Measurements from ENCODE around the gene LRP6. TPM values are rescaled to one million over a fixed set of nuclear protein-coding genes. Genes with fewer than 3 reads are reported as not detected.

Gene LRP6
- total and polyA plus RNA-seq, 2 experiments from 2014 or later, result 29.1 to 73.8 TPM

- Histone ChIP-seq H4K20me1 (replicated peaks; ENCODE audit: insufficient read depth) (no peaks in the 10 kb centered on the region), H2AFZ (no peak overlapping the region), H3K27ac (ENCODE audit: low read depth) (no peak overlapping the region), H3K36me3 (ENCODE audit: insufficient read depth) (no peaks in the 10 kb centered on the region), H3K9me2 (ENCODE audit: insufficient read depth) (peaks cover 7% of the 10 kb centered on the region; the same call in 1 of the 2 replicates), H3K79me2 (replicated peaks; ENCODE audit: insufficient read depth) (no peaks in the 10 kb centered on the region), H3F3A (replicated peaks; ENCODE audit: low read depth) (peaks cover 10% of the 10 kb centered on the region; the same call in 1 of the 2 replicates), H3K27me3 (ENCODE audit: insufficient read depth) (no peaks in the 10 kb centered on the region), H3K4me3 (no peak overlapping the region), H3K4me1 (ENCODE audit: insufficient read depth) (peaks cover 19% of the 10 kb centered on the region), H3K4me2 (no peak overlapping the region)
- no peaks in the 10 kb centered on the region for H3K36me3 Mint-ChIP-seq (ENCODE audit: low read depth)
- H3K9me3 Mint-ChIP-seq, result no peaks in the 10 kb centered on the region
- H3K4me1 Mint-ChIP-seq, result peaks cover 13% of the 10 kb centered on the region
- H3K27ac Mint-ChIP-seq, result no peak overlapping the region
- H3K4me3 Mint-ChIP-seq, result no peak overlapping the region
- ATAC-seq (peak; percentile 69), DNase-seq (ENCODE audit: low spot score) (no peak)
- TF ChIP-seq ZNF331 (CRISPR knock-in tag; IDR thresholded peaks at IDR 0.05; ENCODE audit: low read depth) (no peak), ZNF462 (CRISPR knock-in tag; IDR thresholded peaks at IDR 0.05) (no peak), REST (IDR thresholded peaks at IDR 0.05; ENCODE audit: unreplicated experiment) (no peak), ETS1 (IDR thresholded peaks at IDR 0.05) (no peak), POLR2AphosphoS5 (IDR thresholded peaks at IDR 0.05; ENCODE audit: low read depth) (no peak)
- H3K27me3 Mint-ChIP-seq (ENCODE audit: insufficient read depth, low read depth, poor library complexity), result peaks cover 8% of the 10 kb centered on the region
These were observed 174.7 kb downstream of the LRP6 start for GRCh38 chr12:12091977-12092663.
